ENCODE measurements around the gene ZIC1.

ZIC1 gene

GRCh38 chr3:147394884-147395225, 14.3 kb upstream of the ZIC1 start:
- H3K79me2 ChIP-seq (ENCODE audit: low read length), result no peaks in the 10 kb centered on the region
- no peaks in the 10 kb centered on the region for H3K4me1 ChIP-seq (ENCODE audit: low read length)
- H2AFZ ChIP-seq (ENCODE audit: low read length), result no peak overlapping the region
- TF ChIP-seq EZH2phosphoT487 (IDR thresholded peaks at IDR 0.05; ENCODE audit: low read length) (no peak), CTCF (IDR thresholded peaks at IDR 0.05; ENCODE audit: low read length) (no peak), EZH2 (optimal IDR thresholded peaks at IDR 0.05; ENCODE audit: low read depth, low read length) (no peak)
- no peaks in the 10 kb centered on the region for H3K9me3 ChIP-seq (replicated peaks; ENCODE audit: insufficient read depth, low read length)
- no peaks in the 10 kb centered on the region for H3K27me3 ChIP-seq (replicated peaks; ENCODE audit: insufficient read depth, low read length)
- H3K27ac ChIP-seq (ENCODE audit: low read length), result no peak overlapping the region
- no peaks in the 10 kb centered on the region for H3F3A ChIP-seq (ENCODE audit: insufficient read depth, low read length)
- DNase-seq, result no peak
- H4K20me1 ChIP-seq (ENCODE audit: insufficient read depth, low read length), result no peaks in the 10 kb centered on the region
- no peak overlapping the region for H3K9ac ChIP-seq (ENCODE audit: low read length)
- no peaks in the 10 kb centered on the region for H3K9me2 ChIP-seq (replicated peaks; ENCODE audit: insufficient read depth, low read length)
- no peak overlapping the region for H3K4me3 ChIP-seq (ENCODE audit: low read length)
- no peak overlapping the region for H3K4me2 ChIP-seq (ENCODE audit: low read depth, low read length)
- no peaks in the 10 kb centered on the region for H3K36me3 ChIP-seq (replicated peaks; ENCODE audit: insufficient read depth, low read length)

DNA sequence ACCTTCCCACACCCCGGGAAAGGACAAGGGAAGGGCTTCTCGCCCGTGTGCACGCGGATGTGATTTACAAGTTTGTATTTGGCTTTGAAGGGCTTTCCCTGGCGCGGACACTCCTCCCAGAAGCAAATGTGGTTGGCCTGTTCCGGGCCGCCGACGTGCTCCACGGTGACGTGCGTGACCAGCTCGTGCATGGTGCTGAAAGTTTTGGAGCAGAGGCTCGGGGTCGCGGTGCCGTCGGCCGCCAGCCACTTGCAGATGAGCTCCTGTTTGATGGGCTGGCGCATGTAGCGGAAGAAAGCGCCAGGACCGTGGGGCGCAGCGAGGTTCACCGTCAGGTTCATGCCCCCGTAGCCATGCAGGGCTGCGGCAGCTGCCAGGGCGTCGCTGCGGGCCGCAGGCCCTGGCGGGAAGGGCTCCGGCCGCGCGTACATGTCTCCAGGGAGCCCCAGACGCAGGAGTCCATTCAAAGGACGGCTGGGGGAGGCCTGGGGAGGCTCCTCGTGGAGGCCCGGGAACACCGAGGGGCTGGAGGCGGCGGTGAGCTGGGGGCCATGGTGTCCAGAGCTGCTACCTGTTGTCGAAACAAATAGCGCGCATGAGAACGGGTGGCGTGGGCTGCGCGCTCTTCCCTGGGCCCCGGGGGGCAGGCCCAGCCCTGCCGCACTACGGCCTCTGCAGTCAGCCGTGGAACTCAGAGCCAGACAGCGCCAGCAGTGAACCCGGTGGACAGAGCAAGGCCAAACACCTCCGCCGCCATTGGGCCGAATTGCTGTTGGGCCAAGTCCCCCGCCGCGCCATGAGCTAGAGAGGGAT, 13.1 kb upstream of the ZIC1 start:
- Histone ChIP-seq H3K9me2 (replicated peaks; ENCODE audit: insufficient read depth, low read length) (no peaks in the 10 kb centered on the region), H3K4me3 (ENCODE audit: low read length) (no peak overlapping the region), H3K27me3 (replicated peaks; ENCODE audit: insufficient read depth, low read length) (no peaks in the 10 kb centered on the region), H3K27ac (ENCODE audit: low read length) (no peak overlapping the region), H3K79me2 (ENCODE audit: low read length) (no peaks in the 10 kb centered on the region), H3K9me3 (replicated peaks; ENCODE audit: insufficient read depth, low read length) (no peaks in the 10 kb centered on the region), H3K4me1 (ENCODE audit: low read length) (no peaks in the 10 kb centered on the region), H3F3A (ENCODE audit: insufficient read depth, low read length) (no peaks in the 10 kb centered on the region), H3K9ac (ENCODE audit: low read length) (no peak overlapping the region), H3K4me2 (ENCODE audit: low read depth, low read length) (no peak overlapping the region), H2AFZ (ENCODE audit: low read length) (no peak overlapping the region), H4K20me1 (ENCODE audit: insufficient read depth, low read length) (no peaks in the 10 kb centered on the region), H3K36me3 (replicated peaks; ENCODE audit: insufficient read depth, low read length) (no peaks in the 10 kb centered on the region)
- TF ChIP-seq EZH2 (optimal IDR thresholded peaks at IDR 0.05; ENCODE audit: low read depth, low read length), result no peak
- no peak for TF ChIP-seq CTCF (IDR thresholded peaks at IDR 0.05; ENCODE audit: low read length)
- TF ChIP-seq EZH2phosphoT487 (IDR thresholded peaks at IDR 0.05; ENCODE audit: low read length), result no peak
- no peak for DNase-seq

DNA sequence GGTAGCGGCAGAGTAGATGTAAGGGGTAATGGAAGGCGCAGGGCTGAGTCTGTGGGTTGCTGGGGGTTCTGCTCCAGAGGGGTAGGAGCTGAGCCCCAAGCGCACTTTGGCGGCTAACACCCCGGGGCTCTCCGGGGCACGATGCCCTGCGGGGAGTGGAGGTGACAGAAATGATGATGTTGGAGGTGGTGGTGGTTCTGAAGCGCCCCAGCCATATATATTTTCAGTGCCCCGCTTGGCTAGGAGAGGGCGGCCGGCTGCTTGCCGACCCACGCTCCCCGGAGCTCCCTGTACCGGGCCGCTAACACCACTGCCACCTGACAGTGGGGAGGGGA, 12.5 kb upstream of the ZIC1 start:
- no peaks in the 10 kb centered on the region for H3K9me3 ChIP-seq (replicated peaks; ENCODE audit: insufficient read depth, low read length)
- no peaks in the 10 kb centered on the region for H3K36me3 ChIP-seq (replicated peaks; ENCODE audit: insufficient read depth, low read length)
- H3F3A ChIP-seq (ENCODE audit: insufficient read depth, low read length), result no peaks in the 10 kb centered on the region
- no peak overlapping the region for H3K4me2 ChIP-seq (ENCODE audit: low read depth, low read length)
- TF ChIP-seq EZH2 (optimal IDR thresholded peaks at IDR 0.05; ENCODE audit: low read depth, low read length) (no peak), EZH2phosphoT487 (IDR thresholded peaks at IDR 0.05; ENCODE audit: low read length) (no peak), CTCF (IDR thresholded peaks at IDR 0.05; ENCODE audit: low read length) (no peak)
- no peak overlapping the region for H2AFZ ChIP-seq (ENCODE audit: low read length)
- no peak overlapping the region for H3K9ac ChIP-seq (ENCODE audit: low read length)
- no peak overlapping the region for H3K27ac ChIP-seq (ENCODE audit: low read length)
- no peak for DNase-seq
- no peaks in the 10 kb centered on the region for H3K9me2 ChIP-seq (replicated peaks; ENCODE audit: insufficient read depth, low read length)
- H4K20me1 ChIP-seq (ENCODE audit: insufficient read depth, low read length), result no peaks in the 10 kb centered on the region
- H3K79me2 ChIP-seq (ENCODE audit: low read length), result no peaks in the 10 kb centered on the region
- H3K27me3 ChIP-seq (replicated peaks; ENCODE audit: insufficient read depth, low read length), result no peaks in the 10 kb centered on the region
- H3K4me1 ChIP-seq (ENCODE audit: low read length), result no peaks in the 10 kb centered on the region
- H3K4me3 ChIP-seq (ENCODE audit: low read length), result no peak overlapping the region

All from MM.1S (cell line).